Breast epithelium (tissue), 4 donors: ENCODE results near the gene LAGE3. TPM values are rescaled to one million over a fixed set of nuclear protein-coding genes. Genes with fewer than 3 reads are reported as not detected.

Source experiments
- DNase-seq, 2 donors: peaks; one replicate each; pipeline ENCODE4 v3.0.0-alpha.2; 2019; ENCODE audit warnings: low spot score in 2 of 2
- H3K27ac ChIP-seq, 2 donors: fragments of 200-600 bp; sonication (generic) in 1 of 2; one replicate each; pipeline ENCODE4 v1.5.1; 2016 to 2019; ENCODE audit warnings: mild to moderate bottlenecking in 1 of 2
- H3K27me3 ChIP-seq, 2 donors: fragments of 200-600 bp; sonication (generic) in 1 of 2; one replicate each; pipeline versions ENCODE4 v1.5.1 to v1.6.0; 2017 to 2019; ENCODE audit warnings: control low read depth in 1 of 2, mild to moderate bottlenecking in 1 of 2
- H3K36me3 ChIP-seq: fragments of 200-600 bp; one replicate; pipeline ENCODE4 v1.5.1; 2019
- H3K4me1 ChIP-seq, 2 donors: fragments of 200-600 bp; sonication (generic); one replicate each; pipeline ENCODE4 v1.5.1; 2016 to 2019; ENCODE audit warnings: control low read depth in 1 of 2
- H3K4me3 ChIP-seq, 3 donors: fragments of 200-600 bp; sonication (generic); 1 replicate in 2 of 3; 2 replicates in 1 of 3; pipeline ENCODE4 v1.5.1; 2016 to 2019; ENCODE audit warnings: mild to moderate bottlenecking in 3 of 3, moderate library complexity in 2 of 3
- H3K9me3 ChIP-seq, 2 donors: fragments of 200-600 bp; sonication (generic) in 1 of 2; one replicate each; pipeline ENCODE4 v1.5.1; 2016 to 2019; ENCODE audit warnings: control low read depth in 1 of 2
- CTCF ChIP-seq, 3 donors: fragments of 450-650 bp; IDR thresholded peaks; one replicate each; pipeline ENCODE4 v1.5.1; 2016 to 2017; ENCODE audit warnings: antibody characterized with exemption in 3 of 3, mild to moderate bottlenecking in 3 of 3, moderate library complexity in 3 of 3
- POLR2A ChIP-seq: fragments of 450-650 bp; IDR thresholded peaks from one replicate; pipeline ENCODE4 v1.6.1; 2016; ENCODE audit warnings: antibody characterized with exemption, mild to moderate bottlenecking, moderate library complexity
- POLR2AphosphoS5 ChIP-seq, 3 donors: sonication (generic); formaldehyde crosslinking; IDR thresholded peaks; one replicate each; pipeline ENCODE4 v1.6.1; 2017; ENCODE audit warnings: antibody characterized with exemption in 3 of 3
- intact Hi-C: fragments of 100-400 bp; cut with DNase I; formaldehyde crosslinking; loops from one replicate; pipeline ENCODE4 v1.15.1; 2023; ENCODE audit warnings: low total_unique reads
- total RNA-seq, 3 donors: library from RNA; depleted of rRNA; stranded (reverse); fragments of >200 nt; gene quantifications; one replicate each; pipeline ENCODE4 v1.1.0, GENCODE V29; 2016

Gene LAGE3
- total RNA-seq, 3 donors from 2014 or later: 21.1 to 38.0 (median 28.8) TPM

GRCh38 chrX:154481195-154481594, 2.1 kb upstream of the LAGE3 start:
- H3K9me3 ChIP-seq: no peaks in the 10 kb centered on the region
- intact Hi-C loops: no loop called here
- H3K27ac ChIP-seq: no peak overlapping the region
- TF ChIP-seq POLR2A (no peak), CTCF (IDR thresholded peaks at IDR 0.05) (no peak), POLR2AphosphoS5 (IDR thresholded peaks at IDR 0.05) (no peak)
- H3K27me3 ChIP-seq: peaks cover 0 to 21% of the 10 kb centered on the region in 2 donors
- DNase-seq: no peak
- H3K4me3 ChIP-seq: no peak overlapping the region
- no peaks in the 10 kb centered on the region for H3K4me1 ChIP-seq
- H3K36me3 ChIP-seq: no peaks in the 10 kb centered on the region

GRCh38 chrX:154477891-154478477, 1.1 kb downstream of the LAGE3 start:
- Histone ChIP-seq H3K9me3 (no peaks in the 10 kb centered on the region), H3K27ac (peak overlapping the region; percentile 48 to 82), H3K36me3 (no peaks in the 10 kb centered on the region), H3K27me3 (peaks cover 0 to 21% of the 10 kb centered on the region in 2 donors), H3K4me1 (no peaks in the 10 kb centered on the region), H3K4me3 (peak overlapping the region; percentile 44 to 72 (median 48))
- intact Hi-C loops: no loop called here
- DNase-seq: no peak
- TF ChIP-seq POLR2A (no peak), CTCF (IDR thresholded peaks at IDR 0.05) (no peak), POLR2AphosphoS5 (IDR thresholded peaks at IDR 0.05) (no peak)

- intact Hi-C loops: no loop called here
- H3K27me3 ChIP-seq: peaks cover 0 to 19% of the 10 kb centered on the region in 2 donors
- no peaks in the 10 kb centered on the region for H3K36me3 ChIP-seq
- no peaks in the 10 kb centered on the region for H3K9me3 ChIP-seq
- H3K4me3 ChIP-seq: no peak overlapping the region
- no peaks in the 10 kb centered on the region for H3K4me1 ChIP-seq
- no peak for DNase-seq
- H3K27ac ChIP-seq: no peak overlapping the region
- TF ChIP-seq POLR2AphosphoS5 (IDR thresholded peaks at IDR 0.05) (no peak), POLR2A (no peak), CTCF (IDR thresholded peaks at IDR 0.05) (no peak)
These were observed 2.3 kb downstream of the LAGE3 start for GRCh38 chrX:154476821-154477220.

- no peak for DNase-seq
- Histone ChIP-seq H3K36me3 (no peaks in the 10 kb centered on the region), H3K4me1 (no peaks in the 10 kb centered on the region), H3K4me3 (no peak overlapping the region), H3K9me3 (no peaks in the 10 kb centered on the region), H3K27me3 (peaks cover 0 to 19% of the 10 kb centered on the region in 2 donors), H3K27ac (no peak overlapping the region)
- no peak for TF ChIP-seq POLR2AphosphoS5 (IDR thresholded peaks at IDR 0.05)
- no peak for TF ChIP-seq POLR2A
- TF ChIP-seq CTCF (IDR thresholded peaks at IDR 0.05): no peak
- intact Hi-C loops: no loop called here
These were observed 5.4 kb downstream of the LAGE3 start for GRCh38 chrX:154473683-154474082.

GRCh38 chrX:154472685-154473632, 6.1 kb downstream of the LAGE3 start:
- Histone ChIP-seq H3K27me3 (peaks cover 0 to 19% of the 10 kb centered on the region in 2 donors), H3K4me3 (no peak overlapping the region), H3K9me3 (no peaks in the 10 kb centered on the region), H3K4me1 (no peaks in the 10 kb centered on the region), H3K27ac (no peak overlapping the region), H3K36me3 (no peaks in the 10 kb centered on the region)
- no peak for DNase-seq
- TF ChIP-seq POLR2AphosphoS5 (IDR thresholded peaks at IDR 0.05) (no peak), CTCF (IDR thresholded peaks at IDR 0.05) (no peak), POLR2A (no peak)
- intact Hi-C loops: no loop called here
